Measurements from ENCODE around the gene LEUTX.

DNA sequence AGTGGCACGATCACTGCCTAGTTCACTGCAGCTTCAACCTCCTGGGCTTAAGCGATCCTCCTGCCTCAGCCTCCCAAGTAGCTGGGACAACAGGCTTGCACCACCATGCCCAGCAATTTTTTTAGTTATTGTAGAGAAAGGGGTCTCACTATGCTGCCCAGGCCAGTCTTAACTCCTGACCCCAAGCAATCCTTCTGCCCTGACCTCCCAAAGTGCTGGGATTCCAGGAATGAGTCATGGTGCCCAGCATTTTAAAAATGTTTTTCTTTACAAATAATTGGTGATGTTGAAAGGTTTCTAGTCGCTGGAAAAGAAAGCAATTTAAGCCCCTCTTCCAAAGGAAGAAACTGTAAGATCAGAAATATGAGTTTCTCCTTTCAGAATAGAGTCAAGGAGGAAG, 35.9 kb downstream of the LEUTX start:
- TF ChIP-seq, protein P1, sequence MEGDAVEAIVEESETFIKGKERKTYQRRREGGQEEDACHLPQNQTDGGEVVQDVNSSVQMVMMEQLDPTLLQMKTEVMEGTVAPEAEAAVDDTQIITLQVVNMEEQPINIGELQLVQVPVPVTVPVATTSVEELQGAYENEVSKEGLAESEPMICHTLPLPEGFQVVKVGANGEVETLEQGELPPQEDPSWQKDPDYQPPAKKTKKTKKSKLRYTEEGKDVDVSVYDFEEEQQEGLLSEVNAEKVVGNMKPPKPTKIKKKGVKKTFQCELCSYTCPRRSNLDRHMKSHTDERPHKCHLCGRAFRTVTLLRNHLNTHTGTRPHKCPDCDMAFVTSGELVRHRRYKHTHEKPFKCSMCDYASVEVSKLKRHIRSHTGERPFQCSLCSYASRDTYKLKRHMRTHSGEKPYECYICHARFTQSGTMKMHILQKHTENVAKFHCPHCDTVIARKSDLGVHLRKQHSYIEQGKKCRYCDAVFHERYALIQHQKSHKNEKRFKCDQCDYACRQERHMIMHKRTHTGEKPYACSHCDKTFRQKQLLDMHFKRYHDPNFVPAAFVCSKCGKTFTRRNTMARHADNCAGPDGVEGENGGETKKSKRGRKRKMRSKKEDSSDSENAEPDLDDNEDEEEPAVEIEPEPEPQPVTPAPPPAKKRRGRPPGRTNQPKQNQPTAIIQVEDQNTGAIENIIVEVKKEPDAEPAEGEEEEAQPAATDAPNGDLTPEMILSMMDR (IDR thresholded peaks at IDR 0.05; ENCODE audit: low read depth, low read length, poor library complexity, severe bottlenecking) = no peak
- no peak for TF ChIP-seq EZH2phosphoT487 (IDR thresholded peaks at IDR 0.05; ENCODE audit: borderline replicate concordance, low read length)

Data from DOHH2 (cell line).